Naive thymus-derived CD8-positive, alpha-beta T cell (primary cell): ENCODE measurements around the gene STK32C. TPM values are rescaled to one million over a fixed set of nuclear protein-coding genes. Genes with fewer than 3 reads are reported as not detected.

Experiments used
- ATAC-seq, 2 donors: fragments of 150-1000 bp; cut with Tn5 transposase in 1 of 2; sonication (Bioruptor Pico), chemical (Tn5 transposase) in 1 of 2; 1 replicate in 1 of 2; 2 replicates in 1 of 2; pipeline ENCODE4 v1.10.0; 2021; ENCODE audit warnings: mild to moderate bottlenecking in 2 of 2, moderate library complexity in 2 of 2
- POLR2A ChIA-PET: fragments of 350-600 bp; sonication (Branson Sonifier 250); formaldehyde crosslinking; loops from one replicate; lab custom pipeline; 2021; ENCODE audit warnings: antibody characterized with exemption; lab: Charles Lee
- DNase-seq, 10 donors: peaks; one replicate each; pipeline versions ENCODE4 v3.0.0 to v3.0.0-alpha.2; 2020 to 2022
- H3K27ac Mint-ChIP-seq, 10 donors: one replicate each; pipeline ENCODE4 v1.8.0; 2020 to 2022; ENCODE audit warnings: mild to moderate bottlenecking in 10 of 10, mixed read lengths in 10 of 10, moderate library complexity in 4 of 10, inconsistent platforms in 1 of 10
- H3K27me3 Mint-ChIP-seq, 5 donors: one replicate each; pipeline ENCODE4 v1.8.0; 2021 to 2022; ENCODE audit warnings: mixed read lengths in 5 of 5
- H3K36me3 Mint-ChIP-seq, 3 donors: one replicate each; pipeline ENCODE4 v1.8.0; 2020 to 2022; ENCODE audit warnings: mixed read lengths in 3 of 3, mild to moderate bottlenecking in 2 of 3, inconsistent platforms in 1 of 3
- H3K4me1 Mint-ChIP-seq, 4 donors: one replicate each; pipeline ENCODE4 v1.8.0; 2021 to 2022; ENCODE audit warnings: mixed read lengths in 4 of 4
- H3K4me3 Mint-ChIP-seq, 10 donors: one replicate each; pipeline ENCODE4 v1.8.0; 2020 to 2022; ENCODE audit warnings: mild to moderate bottlenecking in 10 of 10, mixed read lengths in 10 of 10, moderate library complexity in 6 of 10, inconsistent platforms in 1 of 10
- H3K9me3 Mint-ChIP-seq, 9 donors: one replicate each; pipeline ENCODE4 v1.8.0; 2020 to 2022; ENCODE audit warnings: mixed read lengths in 9 of 9, mild to moderate bottlenecking in 3 of 9, inconsistent platforms in 1 of 9, moderate library complexity in 1 of 9
- polyA plus RNA-seq, 3 donors: library from polyadenylated mRNA; unstranded; fragments of 300-500 nt; fragmentation: Illumina TruSeq; gene quantifications; one replicate each; pipeline ENCODE4 v1.2.3, GENCODE V29; 2021
- total RNA-seq, 8 experiments: library from RNA in 2 of 8; stranded (reverse) in 2 of 8; gene quantifications; one replicate each; pipeline ENCODE4 v1.2.3 and lab custom pipeline; 2021 to 2026

The STK32C gene
- total and polyA plus RNA-seq, 5 experiments from 2014 or later: 5.5 to 11.2 (median 6.6) TPM

GRCh38 chr10:132184816-132185593, 122.7 kb downstream of the STK32C start:
- Mint-ChIP-seq H3K4me3 (peak overlapping the region; percentile 4 to 75 (median 60)), H3K27me3 (peaks cover 24 to 64% (median 38%) of the 10 kb centered on the region in 5 donors), H3K4me1 (peaks cover 4 to 11% (median 6%) of the 10 kb centered on the region in 4 donors), H3K36me3 (peaks cover 0 to 3% (median 0%) of the 10 kb centered on the region in 3 donors), H3K27ac (peak overlapping the region in 2 of 10 donors; percentile 29 to 63), H3K9me3 (peaks cover 0 to 2% (median 0%) of the 10 kb centered on the region in 9 donors)
- ATAC-seq (peak; percentile 7 to 16), DNase-seq (no peak)
- POLR2A ChIA-PET: interaction anchor here (0.9 kb wide), 1 partner anchor 146 kb away, joined by 3 read pairs; the partner anchor contains the start of gene LRRC27

- POLR2A ChIA-PET: no interaction called here
- Mint-ChIP-seq H3K27me3 (peaks cover 15 to 63% (median 26%) of the 10 kb centered on the region in 5 donors), H3K4me1 (peaks cover 2 to 5% (median 4%) of the 10 kb centered on the region in 4 donors), H3K36me3 (no peaks in the 10 kb centered on the region), H3K4me3 (no peak overlapping the region), H3K27ac (no peak overlapping the region), H3K9me3 (no peaks in the 10 kb centered on the region)
- ATAC-seq (no peak), DNase-seq (no peak)
Measured at GRCh38 chr10:132183046-132183445, 124.7 kb downstream of the STK32C start.

DNA sequence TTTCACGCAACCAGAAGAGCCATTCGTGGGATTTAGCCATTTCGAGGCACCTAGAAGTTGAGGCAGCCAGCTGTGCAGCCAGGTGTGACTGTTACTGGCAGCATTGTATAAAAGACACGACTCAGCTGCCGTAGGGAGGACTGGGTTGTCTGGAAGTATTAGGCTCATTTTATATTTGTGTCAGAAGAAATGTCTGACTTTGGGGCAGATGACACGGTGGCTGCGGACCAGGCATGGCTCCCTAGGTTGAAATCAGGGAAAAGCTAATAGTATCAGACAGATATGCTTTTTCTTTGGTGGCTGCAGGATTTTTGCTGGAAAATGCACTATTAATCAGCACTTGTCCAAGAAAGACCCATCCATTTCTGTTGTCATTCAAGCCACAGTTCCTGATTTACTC, 125.2 kb downstream of the STK32C start:
- H3K4me1 Mint-ChIP-seq: peaks cover 0 to 5% (median 1%) of the 10 kb centered on the region in 4 donors

GRCh38 chr10:132181691-132182425, 125.9 kb downstream of the STK32C start:
- Mint-ChIP-seq H3K27me3 (peaks cover 18 to 72% (median 32%) of the 10 kb centered on the region in 5 donors), H3K9me3 (no peaks in the 10 kb centered on the region), H3K36me3 (no peaks in the 10 kb centered on the region), H3K4me1 (peaks cover 0 to 5% (median 1%) of the 10 kb centered on the region in 4 donors), H3K4me3 (no peak overlapping the region), H3K27ac (peak overlapping the region in 1 of 10 donors; percentile 18)
- POLR2A ChIA-PET: no interaction called here
- DNase-seq (no peak), ATAC-seq (no peak)

More for the DNA sequence above, 125.2 kb downstream of the STK32C start:
- no peak for DNase-seq
- ATAC-seq: no peak
- H3K27me3 Mint-ChIP-seq: peaks cover 15 to 64% (median 24%) of the 10 kb centered on the region in 5 donors
- no peak overlapping the region for H3K27ac Mint-ChIP-seq
- H3K9me3 Mint-ChIP-seq: no peaks in the 10 kb centered on the region
- POLR2A ChIA-PET: no interaction called here
- H3K4me3 Mint-ChIP-seq: no peak overlapping the region
- no peaks in the 10 kb centered on the region for H3K36me3 Mint-ChIP-seq

- DNase-seq: no peak
- Mint-ChIP-seq H3K36me3 (no peaks in the 10 kb centered on the region), H3K4me1 (peaks cover 0 to 7% (median 4%) of the 10 kb centered on the region in 4 donors), H3K4me3 (no peak overlapping the region), H3K27ac (no peak overlapping the region), H3K9me3 (no peaks in the 10 kb centered on the region), H3K27me3 (peaks cover 24 to 79% (median 38%) of the 10 kb centered on the region in 5 donors)
- POLR2A ChIA-PET: no interaction called here
- no peak for ATAC-seq
Measured at GRCh38 chr10:132180736-132181135, 127.0 kb downstream of the STK32C start.

- peaks cover 22 to 72% (median 38%) of the 10 kb centered on the region in 5 donors for H3K27me3 Mint-ChIP-seq
- POLR2A ChIA-PET: no interaction called here
- H3K36me3 Mint-ChIP-seq: no peaks in the 10 kb centered on the region
- H3K27ac Mint-ChIP-seq: peak overlapping the region in 1 of 10 donors; percentile 24
- H3K4me3 Mint-ChIP-seq: no peak overlapping the region
- peaks cover under 1 to 6% (median 3%) of the 10 kb centered on the region in 4 donors for H3K4me1 Mint-ChIP-seq
- no peaks in the 10 kb centered on the region for H3K9me3 Mint-ChIP-seq
- ATAC-seq (no peak), DNase-seq (no peak)
Measured at GRCh38 chr10:132179551-132180392, 128.0 kb downstream of the STK32C start.

DNA sequence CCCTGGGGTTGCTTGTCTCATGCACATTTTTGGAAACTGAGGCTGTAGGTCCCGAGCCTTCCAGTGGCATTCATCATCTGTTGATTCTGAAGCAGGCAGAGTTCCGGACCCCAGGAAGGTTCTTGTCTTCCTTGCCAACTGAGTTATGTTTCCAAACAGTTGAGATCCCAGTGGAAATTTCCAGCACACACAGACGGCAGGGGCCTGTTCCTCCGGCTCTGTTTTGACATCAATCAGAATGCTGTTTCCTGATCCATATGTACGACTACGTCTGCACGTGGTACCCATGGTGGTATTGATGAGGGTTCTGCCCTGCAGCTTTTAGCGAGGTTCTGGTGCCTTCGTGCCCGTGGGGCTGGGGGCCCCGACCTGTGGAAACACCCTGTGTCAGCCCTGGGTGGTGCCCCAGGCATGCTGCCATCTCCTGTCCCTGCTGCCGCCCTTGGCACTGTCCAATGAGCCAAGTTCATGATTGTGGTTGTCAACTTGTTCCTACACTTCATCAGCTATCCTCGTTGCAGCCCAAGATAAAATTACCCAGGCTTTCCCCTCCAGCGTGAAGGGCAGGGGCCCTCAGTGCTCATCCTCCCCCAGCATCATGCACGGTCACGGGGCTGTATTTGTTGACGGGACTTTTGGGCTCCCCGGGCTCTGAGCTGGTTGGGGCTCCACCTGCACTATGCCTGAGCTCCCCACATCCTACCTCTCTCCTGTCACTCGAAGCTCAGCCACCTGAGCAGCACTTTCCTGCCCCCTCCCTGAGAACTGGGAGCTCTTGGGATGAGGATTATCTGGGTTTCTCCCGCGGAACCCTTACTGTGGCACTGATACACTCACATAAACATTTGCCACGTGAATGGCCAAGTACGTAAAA, 128.8 kb downstream of the STK32C start:
- POLR2A ChIA-PET: no interaction called here
- H3K27me3 Mint-ChIP-seq: peaks cover 20 to 68% (median 32%) of the 10 kb centered on the region in 5 donors
- H3K36me3 Mint-ChIP-seq: no peaks in the 10 kb centered on the region
- H3K27ac Mint-ChIP-seq: no peak overlapping the region
- peaks cover 2 to 7% (median 3%) of the 10 kb centered on the region in 4 donors for H3K4me1 Mint-ChIP-seq
- DNase-seq: no peak
- no peak for ATAC-seq
- no peaks in the 10 kb centered on the region for H3K9me3 Mint-ChIP-seq
- no peak overlapping the region for H3K4me3 Mint-ChIP-seq

DNA sequence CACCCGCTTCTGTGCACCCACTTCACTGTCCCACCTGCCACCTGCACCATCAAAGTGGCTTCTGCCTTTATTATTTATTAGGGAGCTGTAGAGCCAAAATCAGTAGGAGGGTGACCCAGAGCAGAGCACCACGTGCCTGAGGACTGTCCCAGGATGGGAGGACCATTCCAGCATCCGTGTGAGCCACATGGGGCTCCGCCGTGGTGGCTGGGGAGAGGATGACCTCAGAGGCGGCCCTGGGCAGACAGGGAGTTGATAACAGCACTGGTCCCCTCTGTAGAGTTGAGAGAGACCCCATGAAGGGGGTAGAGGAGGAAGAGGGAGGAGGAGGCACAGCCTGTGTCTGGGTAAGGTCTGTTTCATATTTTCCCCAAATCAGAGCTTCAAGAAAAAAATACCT, 129.7 kb downstream of the STK32C start:
- no peaks in the 10 kb centered on the region for H3K9me3 Mint-ChIP-seq
- ATAC-seq (no peak), DNase-seq (no peak)
- H3K27ac Mint-ChIP-seq: no peak overlapping the region
- no peak overlapping the region for H3K4me3 Mint-ChIP-seq
- H3K27me3 Mint-ChIP-seq: peaks cover 18 to 63% (median 23%) of the 10 kb centered on the region in 5 donors
- H3K4me1 Mint-ChIP-seq: peaks cover 2 to 15% (median 7%) of the 10 kb centered on the region in 4 donors
- POLR2A ChIA-PET: no interaction called here
- no peaks in the 10 kb centered on the region for H3K36me3 Mint-ChIP-seq

- Mint-ChIP-seq H3K27me3 (peaks cover 18 to 55% (median 23%) of the 10 kb centered on the region in 5 donors), H3K4me1 (peaks cover 2 to 17% (median 9%) of the 10 kb centered on the region in 4 donors), H3K9me3 (no peaks in the 10 kb centered on the region), H3K36me3 (no peaks in the 10 kb centered on the region), H3K27ac (no peak overlapping the region), H3K4me3 (no peak overlapping the region)
- DNase-seq (no peak), ATAC-seq (no peak)
- POLR2A ChIA-PET: no interaction called here
Measured at GRCh38 chr10:132176623-132177500, 130.9 kb downstream of the STK32C start.

- ATAC-seq: no peak
- no peak overlapping the region for H3K4me3 Mint-ChIP-seq
- no peaks in the 10 kb centered on the region for H3K36me3 Mint-ChIP-seq
- DNase-seq: no peak
- H3K4me1 Mint-ChIP-seq: peaks cover 2 to 17% (median 9%) of the 10 kb centered on the region in 4 donors
- H3K27me3 Mint-ChIP-seq: peaks cover 18 to 52% (median 23%) of the 10 kb centered on the region in 5 donors
- POLR2A ChIA-PET: no interaction called here
- H3K9me3 Mint-ChIP-seq: no peaks in the 10 kb centered on the region
- no peak overlapping the region for H3K27ac Mint-ChIP-seq
Measured at GRCh38 chr10:132175907-132176581, 131.7 kb downstream of the STK32C start.
